Mesenteric fat pad (tissue), 1 donor: ENCODE results near the gene CTIF. TPM values are rescaled to one million over a fixed set of nuclear protein-coding genes. Genes with fewer than 3 reads are reported as not detected.

Experiments used
- DNase-seq: peaks from one replicate; pipeline ENCODE4 v3.0.0-alpha.2; 2020; ENCODE audit warnings: low spot score
- total RNA-seq: library from RNA; stranded (reverse); fragmentation: NEBNext Ultra II Directional; extraction: Animal tissue kit (Norgen Biotek cat#: 25700); gene quantifications from one replicate; pipeline ENCODE4 v1.2.1, GENCODE V29; 2021
- donor health status: DM: yes; HTN: yes; CAD: no.

CTIF gene
- total RNA-seq, 1 donor from 2014 or later: 196 TPM

- no peak for DNase-seq
Measured at GRCh38 chr18:48839819-48840490, 301.1 kb downstream of the CTIF start.

- no peak for DNase-seq
Measured at GRCh38 chr18:48840491-48840877, 301.7 kb downstream of the CTIF start.

- no peak for DNase-seq
Measured at GRCh38 chr18:48841381-48842258, 302.8 kb downstream of the CTIF start.

DNA sequence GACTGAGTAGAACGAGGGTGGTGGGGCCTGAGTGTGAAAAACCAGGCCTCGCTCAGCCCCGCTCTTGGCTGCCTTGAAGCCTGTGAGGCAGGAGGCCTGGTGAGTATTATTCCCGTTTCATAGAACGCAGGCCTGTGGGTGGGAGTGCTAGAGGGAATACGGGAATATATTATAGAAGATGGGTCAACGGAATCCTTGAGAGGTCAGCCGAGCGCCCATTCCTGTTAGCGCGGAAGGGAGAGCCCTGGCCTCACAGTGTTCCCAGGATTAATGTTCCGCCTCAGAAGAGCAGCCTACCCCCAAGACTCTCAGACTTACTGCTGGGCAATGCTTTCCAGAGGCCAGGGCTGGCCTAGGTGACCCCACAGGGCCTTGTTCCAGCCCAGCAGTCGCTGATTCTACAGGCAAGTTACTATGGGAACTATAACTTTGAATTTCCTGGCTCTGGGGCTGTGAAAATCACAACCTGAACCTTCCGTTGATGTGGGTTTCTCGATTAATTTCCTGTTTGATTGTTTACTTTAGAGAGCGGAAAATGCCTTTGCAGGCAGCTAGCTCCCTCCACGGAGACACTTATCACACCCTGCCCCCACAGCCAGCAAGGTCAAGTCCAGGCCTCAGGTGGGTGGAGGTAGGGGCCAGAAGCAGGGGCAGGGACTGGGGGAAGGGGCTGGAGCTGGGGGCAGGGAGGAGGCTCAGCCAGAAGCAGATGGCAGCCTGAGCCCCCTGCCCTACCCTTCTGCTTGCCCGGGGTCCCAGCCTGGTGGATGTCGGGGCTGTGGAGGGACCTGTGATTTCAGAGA lies 303.6 kb downstream of the CTIF start:
- no peak for DNase-seq

DNA sequence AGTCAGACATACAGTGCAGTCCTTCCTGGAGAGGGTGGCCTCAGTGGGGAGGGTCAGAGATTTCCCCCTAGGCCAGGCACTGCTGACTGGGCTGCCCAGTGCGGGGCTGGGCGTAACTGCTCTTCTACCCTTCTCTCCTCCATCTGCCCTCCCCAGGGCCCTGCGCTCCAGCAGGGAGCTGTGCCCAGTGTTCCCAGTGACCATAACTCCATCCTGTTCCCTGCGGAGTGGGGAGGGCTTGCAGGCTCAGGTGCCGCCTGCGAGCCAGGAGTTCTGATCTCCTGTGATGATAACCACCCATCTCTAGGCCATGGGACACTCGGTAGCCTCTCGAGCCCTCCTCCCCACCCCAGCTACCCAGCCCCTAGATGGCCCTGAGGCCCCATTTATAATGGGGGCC lies 304.3 kb downstream of the CTIF start:
- DNase-seq: no peak

GRCh38 chr18:48843596-48843995 lies 304.8 kb downstream of the CTIF start:
- DNase-seq: no peak

DNA sequence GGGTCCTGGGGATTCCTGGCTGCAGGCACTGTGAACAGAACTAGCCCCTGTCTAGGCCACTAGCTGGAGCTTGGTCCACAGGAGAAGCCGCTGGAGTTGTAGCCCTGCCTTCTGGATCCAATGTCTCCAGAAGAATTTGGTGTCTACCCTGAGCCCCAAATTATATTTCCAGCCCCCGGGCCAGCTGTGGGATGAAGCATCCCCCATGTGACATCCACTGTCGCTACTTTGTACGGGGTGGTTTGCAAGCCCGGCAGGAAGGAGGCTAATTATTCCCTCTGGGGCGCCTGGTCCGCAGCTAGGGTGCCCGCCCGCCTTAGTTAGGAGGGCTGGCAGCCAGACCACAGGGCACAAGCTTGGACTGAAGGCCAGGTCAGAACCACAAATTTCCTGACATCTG lies 305.4 kb downstream of the CTIF start:
- DNase-seq: no peak

- no peak for DNase-seq
Measured at GRCh38 chr18:48845174-48845573, 306.3 kb downstream of the CTIF start.

- no peak for DNase-seq
Measured at GRCh38 chr18:48846423-48846932, 307.6 kb downstream of the CTIF start.

GRCh38 chr18:48847807-48848486 lies 309.1 kb downstream of the CTIF start:
- DNase-seq: no peak

DNA sequence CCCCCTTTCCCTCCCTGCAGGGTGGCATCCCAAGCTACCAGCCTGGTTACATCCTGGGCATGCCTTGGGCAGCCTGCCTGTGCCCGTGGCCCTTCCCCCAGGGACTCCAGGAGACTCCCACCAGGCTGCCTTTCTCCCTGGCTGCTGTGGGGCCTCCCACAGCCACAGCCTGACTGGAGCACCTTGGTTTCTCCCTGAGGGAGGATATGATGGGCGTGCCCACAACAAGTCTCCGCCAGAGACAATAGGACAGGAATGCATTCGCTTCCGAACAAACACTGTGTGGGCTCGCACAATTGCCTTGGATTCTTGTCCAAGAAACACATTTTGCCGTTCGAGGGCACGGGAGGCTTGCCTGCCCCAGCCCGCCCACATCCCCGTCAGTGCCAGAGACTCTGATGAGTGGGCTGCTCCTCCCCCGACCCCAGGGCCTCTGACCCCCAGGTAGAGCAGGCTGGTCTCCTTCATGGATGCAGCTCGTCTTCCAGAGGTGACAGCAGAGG lies 309.9 kb downstream of the CTIF start:
- DNase-seq: no peak

DNA sequence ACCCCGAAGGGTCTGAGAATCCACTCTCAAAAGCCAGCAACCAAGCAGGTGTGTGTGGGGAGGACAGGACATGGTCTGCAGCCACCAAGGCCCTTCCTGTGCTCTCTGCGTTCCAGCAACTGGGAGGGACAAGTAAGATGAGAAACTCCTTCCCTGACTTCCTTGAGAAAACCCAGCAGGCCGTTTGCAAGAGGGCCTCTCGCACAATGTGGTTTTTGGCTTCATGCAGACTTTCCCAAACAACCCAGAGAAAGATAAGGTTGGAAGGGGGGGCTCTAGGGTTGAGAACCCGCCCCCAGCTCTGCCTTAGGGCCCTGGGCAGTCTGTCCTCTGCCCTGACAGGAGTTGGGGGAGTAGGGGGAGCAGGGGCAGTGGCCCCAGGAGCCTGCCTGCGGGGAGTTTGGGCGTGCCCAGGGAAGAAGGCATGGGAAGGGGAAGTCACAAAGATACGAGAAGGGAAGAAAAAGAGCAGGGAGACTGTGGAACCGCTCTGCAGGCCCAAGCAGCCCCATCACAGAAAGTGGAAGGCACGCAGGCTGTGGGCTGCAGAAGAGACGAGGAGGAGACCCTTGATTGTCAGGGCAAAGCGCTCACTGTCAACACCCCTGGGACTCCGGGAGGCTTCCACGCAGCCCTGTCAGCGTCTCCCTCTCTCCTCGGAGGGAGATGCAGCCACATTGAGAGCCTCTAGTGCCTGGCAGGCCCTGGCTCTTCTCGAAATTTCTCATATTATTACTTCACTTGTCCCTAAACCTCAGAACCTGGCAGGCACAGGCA lies 312.2 kb downstream of the CTIF start:
- no peak for DNase-seq

GRCh38 chr18:48851599-48851960 lies 312.7 kb downstream of the CTIF start:
- DNase-seq: no peak

- DNase-seq: no peak
Measured at GRCh38 chr18:48852292-48852691, 313.5 kb downstream of the CTIF start.

GRCh38 chr18:48852794-48853193 lies 314.0 kb downstream of the CTIF start:
- DNase-seq: no peak

- DNase-seq: no peak
Measured at GRCh38 chr18:48853588-48853987, 314.8 kb downstream of the CTIF start.

DNA sequence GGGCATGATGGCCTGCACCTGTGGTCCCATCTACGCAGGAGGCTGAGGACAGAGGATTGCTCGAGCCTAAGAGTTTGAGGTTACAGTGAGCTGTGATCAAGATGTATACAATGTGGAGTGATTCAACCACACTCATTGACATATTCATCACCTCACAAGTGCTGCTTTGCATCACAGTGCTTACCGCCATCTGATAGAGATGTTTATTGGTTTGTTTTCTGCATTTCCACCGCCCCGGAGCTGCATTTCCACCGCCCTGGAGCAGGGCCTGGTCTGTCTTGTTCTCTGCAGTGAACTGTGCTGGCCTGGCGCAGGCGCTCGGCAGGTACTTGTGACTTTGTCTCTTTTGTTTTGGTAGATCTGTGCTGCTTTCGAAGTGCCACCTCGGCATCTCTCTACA lies 315.9 kb downstream of the CTIF start:
- DNase-seq: no peak

- DNase-seq: no peak
Measured at GRCh38 chr18:48855422-48856377, 316.9 kb downstream of the CTIF start.
